GM18909 (cell line): ENCODE results near the gene OR4N5.

Experiments
- ATAC-seq: cut with Tn5 transposase; IDR thresholded peaks from one replicate; pipeline ENCODE4 v1.9.1; 2021; ENCODE audit warnings: mild to moderate bottlenecking; ENCODE audit not compliant: unreplicated experiment, poor library complexity

Gene OR4N5

DNA sequence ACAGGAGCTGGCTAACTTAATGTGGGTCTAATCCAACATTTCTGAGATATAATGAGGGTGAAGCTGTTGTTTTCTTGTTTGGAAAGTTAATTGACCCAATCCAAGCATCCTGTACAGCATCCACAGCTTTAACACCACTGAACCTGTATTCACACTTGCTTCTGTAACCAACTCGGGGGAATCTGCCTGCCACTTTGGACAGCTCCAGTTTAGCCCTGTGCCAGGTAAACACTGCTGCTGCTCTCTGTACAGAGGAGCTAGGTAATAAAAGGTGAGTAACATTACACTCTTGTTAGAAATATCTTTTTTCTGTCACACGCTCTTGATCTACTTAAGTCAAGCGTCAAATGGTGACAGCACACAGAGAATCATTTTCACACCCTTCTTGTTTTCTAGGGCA, 52.8 kb downstream of the OR4N5 start:
- no peak for ATAC-seq

DNA sequence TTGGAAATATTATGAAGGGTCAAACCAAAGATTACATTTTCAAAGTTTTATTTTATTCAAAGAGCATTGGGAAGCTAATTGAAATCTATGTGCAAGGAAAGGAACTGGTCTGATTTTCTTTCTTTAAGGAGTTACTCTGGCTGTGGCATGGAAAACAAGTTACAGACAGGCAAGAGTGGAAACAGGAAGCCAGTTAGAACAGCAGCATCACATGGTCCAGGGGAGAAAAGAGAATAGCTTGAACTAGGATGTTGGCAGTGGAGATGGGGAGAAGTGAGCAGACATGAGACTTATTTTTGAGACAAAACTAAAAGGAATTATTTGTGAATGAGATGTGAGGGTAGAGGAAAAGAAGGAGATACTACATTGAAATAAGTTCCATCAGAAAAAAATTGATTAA, 55.5 kb downstream of the OR4N5 start:
- ATAC-seq = no peak
